ENCODE measurements around the gene BANF1. TPM values are rescaled to one million over a fixed set of nuclear protein-coding genes. Genes with fewer than 3 reads are reported as not detected.
A peak's percentile ranks its signal among the peaks of the same experiment; 100 is the strongest.

The BANF1 gene
- total and polyA plus RNA-seq, 2 of the 13 experiments (the other 11 are each of a cell fraction or from before 2014, with no cell fraction given): 40.5 to 86.5 TPM

DNA sequence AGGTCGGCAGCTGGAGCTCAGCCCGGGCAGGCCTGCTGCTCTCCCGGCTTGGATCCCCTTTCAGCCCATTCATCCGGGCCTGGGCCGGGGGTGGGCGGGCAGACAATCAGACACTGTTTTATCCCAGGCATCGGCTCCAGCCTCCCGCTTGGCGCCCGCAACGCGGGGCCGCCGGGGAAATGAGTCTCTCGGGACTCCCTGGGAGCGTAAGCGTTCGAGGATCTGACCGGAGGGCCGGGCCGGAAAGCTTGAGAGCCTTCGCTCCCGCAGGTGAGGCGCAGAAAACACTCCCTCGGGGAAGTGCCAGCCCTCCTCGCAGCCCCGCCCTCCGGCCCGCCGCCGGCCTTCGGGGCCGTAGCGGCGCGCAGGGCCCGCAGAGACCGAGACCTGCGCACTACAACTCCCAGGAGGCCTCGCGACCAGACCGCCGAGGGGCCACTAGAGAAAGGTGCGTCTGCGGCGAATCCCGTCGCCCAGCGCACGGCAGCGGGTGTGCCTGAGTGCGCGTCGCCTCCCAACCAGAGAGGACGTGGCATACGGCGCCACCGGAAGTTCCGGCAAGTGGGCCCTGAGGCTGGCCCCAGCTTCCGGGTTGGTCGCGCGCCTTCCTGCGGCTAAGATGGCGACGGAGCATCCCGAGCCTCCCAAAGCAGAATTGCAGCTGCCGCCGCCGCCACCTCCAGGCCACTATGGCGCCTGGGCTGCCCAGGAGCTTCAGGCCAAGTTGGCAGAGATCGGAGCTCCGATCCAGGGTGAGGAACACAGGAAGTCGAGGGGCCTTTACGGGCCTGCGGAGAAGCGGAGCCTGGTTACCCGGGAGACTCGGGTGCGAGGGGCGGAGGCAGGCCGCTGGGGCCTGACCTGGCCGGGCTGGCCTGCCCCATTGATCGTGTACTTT is 49.7 kb downstream of the BANF1 start, which contains the start of gene SF3B2 (continued):
- TF ChIP-seq ZNF564 (CRISPR knock-in tag; IDR thresholded peaks at IDR 0.05): peak; percentile 60; the same call in 1 of the 2 replicates
- 0 out of 2 replicates have a peak, but pooled peaks have one; percentile 59 for TF ChIP-seq ZNF569 (CRISPR knock-in tag; IDR thresholded peaks at IDR 0.05; ENCODE audit: borderline replicate concordance)
- TF ChIP-seq, protein P1, sequence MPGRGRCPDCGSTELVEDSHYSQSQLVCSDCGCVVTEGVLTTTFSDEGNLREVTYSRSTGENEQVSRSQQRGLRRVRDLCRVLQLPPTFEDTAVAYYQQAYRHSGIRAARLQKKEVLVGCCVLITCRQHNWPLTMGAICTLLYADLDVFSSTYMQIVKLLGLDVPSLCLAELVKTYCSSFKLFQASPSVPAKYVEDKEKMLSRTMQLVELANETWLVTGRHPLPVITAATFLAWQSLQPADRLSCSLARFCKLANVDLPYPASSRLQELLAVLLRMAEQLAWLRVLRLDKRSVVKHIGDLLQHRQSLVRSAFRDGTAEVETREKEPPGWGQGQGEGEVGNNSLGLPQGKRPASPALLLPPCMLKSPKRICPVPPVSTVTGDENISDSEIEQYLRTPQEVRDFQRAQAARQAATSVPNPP (CRISPR knock-in tag; IDR thresholded peaks at IDR 0.05): peak; percentile 88; the same call in 1 of the 2 replicates
- TF ChIP-seq, protein P2, sequence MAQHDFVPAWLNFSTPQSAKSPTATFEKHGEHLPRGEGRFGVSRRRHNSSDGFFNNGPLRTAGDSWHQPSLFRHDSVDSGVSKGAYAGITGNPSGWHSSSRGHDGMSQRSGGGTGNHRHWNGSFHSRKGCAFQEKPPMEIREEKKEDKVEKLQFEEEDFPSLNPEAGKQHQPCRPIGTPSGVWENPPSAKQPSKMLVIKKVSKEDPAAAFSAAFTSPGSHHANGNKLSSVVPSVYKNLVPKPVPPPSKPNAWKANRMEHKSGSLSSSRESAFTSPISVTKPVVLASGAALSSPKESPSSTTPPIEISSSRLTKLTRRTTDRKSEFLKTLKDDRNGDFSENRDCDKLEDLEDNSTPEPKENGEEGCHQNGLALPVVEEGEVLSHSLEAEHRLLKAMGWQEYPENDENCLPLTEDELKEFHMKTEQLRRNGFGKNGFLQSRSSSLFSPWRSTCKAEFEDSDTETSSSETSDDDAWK (CRISPR knock-in tag; IDR thresholded peaks at IDR 0.05): no peak
- TF ChIP-seq, protein P3, sequence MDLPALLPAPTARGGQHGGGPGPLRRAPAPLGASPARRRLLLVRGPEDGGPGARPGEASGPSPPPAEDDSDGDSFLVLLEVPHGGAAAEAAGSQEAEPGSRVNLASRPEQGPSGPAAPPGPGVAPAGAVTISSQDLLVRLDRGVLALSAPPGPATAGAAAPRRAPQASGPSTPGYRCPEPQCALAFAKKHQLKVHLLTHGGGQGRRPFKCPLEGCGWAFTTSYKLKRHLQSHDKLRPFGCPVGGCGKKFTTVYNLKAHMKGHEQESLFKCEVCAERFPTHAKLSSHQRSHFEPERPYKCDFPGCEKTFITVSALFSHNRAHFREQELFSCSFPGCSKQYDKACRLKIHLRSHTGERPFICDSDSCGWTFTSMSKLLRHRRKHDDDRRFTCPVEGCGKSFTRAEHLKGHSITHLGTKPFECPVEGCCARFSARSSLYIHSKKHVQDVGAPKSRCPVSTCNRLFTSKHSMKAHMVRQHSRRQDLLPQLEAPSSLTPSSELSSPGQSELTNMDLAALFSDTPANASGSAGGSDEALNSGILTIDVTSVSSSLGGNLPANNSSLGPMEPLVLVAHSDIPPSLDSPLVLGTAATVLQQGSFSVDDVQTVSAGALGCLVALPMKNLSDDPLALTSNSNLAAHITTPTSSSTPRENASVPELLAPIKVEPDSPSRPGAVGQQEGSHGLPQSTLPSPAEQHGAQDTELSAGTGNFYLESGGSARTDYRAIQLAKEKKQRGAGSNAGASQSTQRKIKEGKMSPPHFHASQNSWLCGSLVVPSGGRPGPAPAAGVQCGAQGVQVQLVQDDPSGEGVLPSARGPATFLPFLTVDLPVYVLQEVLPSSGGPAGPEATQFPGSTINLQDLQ (CRISPR knock-in tag; IDR thresholded peaks at IDR 0.05): no peak
- TF ChIP-seq, protein P4, sequence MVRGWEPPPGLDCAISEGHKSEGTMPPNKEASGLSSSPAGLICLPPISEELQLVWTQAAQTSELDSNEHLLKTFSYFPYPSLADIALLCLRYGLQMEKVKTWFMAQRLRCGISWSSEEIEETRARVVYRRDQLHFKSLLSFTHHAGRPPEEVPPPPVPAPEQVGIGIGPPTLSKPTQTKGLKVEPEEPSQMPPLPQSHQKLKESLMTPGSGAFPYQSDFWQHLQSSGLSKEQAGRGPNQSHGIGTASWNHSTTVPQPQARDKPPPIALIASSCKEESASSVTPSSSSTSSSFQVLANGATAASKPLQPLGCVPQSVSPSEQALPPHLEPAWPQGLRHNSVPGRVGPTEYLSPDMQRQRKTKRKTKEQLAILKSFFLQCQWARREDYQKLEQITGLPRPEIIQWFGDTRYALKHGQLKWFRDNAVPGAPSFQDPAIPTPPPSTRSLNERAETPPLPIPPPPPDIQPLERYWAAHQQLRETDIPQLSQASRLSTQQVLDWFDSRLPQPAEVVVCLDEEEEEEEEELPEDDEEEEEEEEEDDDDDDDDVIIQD (CRISPR knock-in tag; IDR thresholded peaks at IDR 0.05; ENCODE audit: low read depth): no peak
- no peak for TF ChIP-seq TCF7L2 (IDR thresholded peaks at IDR 0.05; ENCODE audit: low read depth, low read length)
- no peak for TF ChIP-seq SIX4 (CRISPR knock-in tag; IDR thresholded peaks at IDR 0.05)
- 0 out of 2 replicates have a peak, but pooled peaks have one; percentile 29 for TF ChIP-seq MTA3 (CRISPR knock-in tag; IDR thresholded peaks at IDR 0.05)
- no peak for TF ChIP-seq ZFP41 (CRISPR knock-in tag; IDR thresholded peaks at IDR 0.05; ENCODE audit: borderline replicate concordance)
- TF ChIP-seq ZBTB1 (CRISPR knock-in tag; IDR thresholded peaks at IDR 0.05; ENCODE audit: borderline replicate concordance): no peak
- no peak for TF ChIP-seq ZNF17 (CRISPR knock-in tag; IDR thresholded peaks at IDR 0.05)
- TF ChIP-seq RFXANK (CRISPR knock-in tag; IDR thresholded peaks at IDR 0.05): 0 out of 2 replicates have a peak, but pooled peaks have one; percentile 40
- TF ChIP-seq ZNF205 (CRISPR knock-in tag; IDR thresholded peaks at IDR 0.05): no peak; the same call in 1 of the 2 replicates
- TF ChIP-seq PHF5A (CRISPR knock-in tag; IDR thresholded peaks at IDR 0.05; ENCODE audit: low read depth, unreplicated experiment): no peak
- TF ChIP-seq CENPX (CRISPR knock-in tag; IDR thresholded peaks at IDR 0.05): no peak
- no peak for TF ChIP-seq PRMT3 (CRISPR knock-in tag; IDR thresholded peaks at IDR 0.05; ENCODE audit: borderline replicate concordance, low read depth)
- TF ChIP-seq, protein P5, sequence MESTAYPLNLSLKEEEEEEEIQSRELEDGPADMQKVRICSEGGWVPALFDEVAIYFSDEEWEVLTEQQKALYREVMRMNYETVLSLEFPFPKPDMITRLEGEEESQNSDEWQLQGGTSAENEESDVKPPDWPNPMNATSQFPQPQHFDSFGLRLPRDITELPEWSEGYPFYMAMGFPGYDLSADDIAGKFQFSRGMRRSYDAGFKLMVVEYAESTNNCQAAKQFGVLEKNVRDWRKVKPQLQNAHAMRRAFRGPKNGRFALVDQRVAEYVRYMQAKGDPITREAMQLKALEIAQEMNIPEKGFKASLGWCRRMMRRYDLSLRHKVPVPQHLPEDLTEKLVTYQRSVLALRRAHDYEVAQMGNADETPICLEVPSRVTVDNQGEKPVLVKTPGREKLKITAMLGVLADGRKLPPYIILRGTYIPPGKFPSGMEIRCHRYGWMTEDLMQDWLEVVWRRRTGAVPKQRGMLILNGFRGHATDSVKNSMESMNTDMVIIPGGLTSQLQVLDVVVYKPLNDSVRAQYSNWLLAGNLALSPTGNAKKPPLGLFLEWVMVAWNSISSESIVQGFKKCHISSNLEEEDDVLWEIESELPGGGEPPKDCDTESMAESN (CRISPR knock-in tag; conservative IDR thresholded peaks at IDR 0.05): no peak; the same call in 1 of the 2 replicates
- TF ChIP-seq TOPORS (CRISPR knock-in tag; IDR thresholded peaks at IDR 0.05): peak; percentile 79; the same call in 1 of the 2 replicates
- no peak for TF ChIP-seq RBAK (CRISPR knock-in tag; IDR thresholded peaks at IDR 0.05)
- TF ChIP-seq ISX (CRISPR knock-in tag; conservative IDR thresholded peaks at IDR 0.05): no peak

All from HepG2 (cell line).